ENCODE data around the gene ECHDC1.
"Not testable (repeated sequence)": the region's sequence is repeated elsewhere in the genome, so short reads cannot be mapped to it uniquely, and the experiment has no call there.

Gene ECHDC1

GRCh38 chr6:127342946-127343808, at the start of gene ECHDC1:
TSS of gene ECHDC1 (minus strand) at chr6:127343609. CDS start at chr6:127331028, 12,581 bp downstream.
- DNase-seq = peak; percentile 54

GRCh38 chr6:127392301-127392700, 48.9 kb upstream of the ECHDC1 start:
- no peak for DNase-seq

DNA sequence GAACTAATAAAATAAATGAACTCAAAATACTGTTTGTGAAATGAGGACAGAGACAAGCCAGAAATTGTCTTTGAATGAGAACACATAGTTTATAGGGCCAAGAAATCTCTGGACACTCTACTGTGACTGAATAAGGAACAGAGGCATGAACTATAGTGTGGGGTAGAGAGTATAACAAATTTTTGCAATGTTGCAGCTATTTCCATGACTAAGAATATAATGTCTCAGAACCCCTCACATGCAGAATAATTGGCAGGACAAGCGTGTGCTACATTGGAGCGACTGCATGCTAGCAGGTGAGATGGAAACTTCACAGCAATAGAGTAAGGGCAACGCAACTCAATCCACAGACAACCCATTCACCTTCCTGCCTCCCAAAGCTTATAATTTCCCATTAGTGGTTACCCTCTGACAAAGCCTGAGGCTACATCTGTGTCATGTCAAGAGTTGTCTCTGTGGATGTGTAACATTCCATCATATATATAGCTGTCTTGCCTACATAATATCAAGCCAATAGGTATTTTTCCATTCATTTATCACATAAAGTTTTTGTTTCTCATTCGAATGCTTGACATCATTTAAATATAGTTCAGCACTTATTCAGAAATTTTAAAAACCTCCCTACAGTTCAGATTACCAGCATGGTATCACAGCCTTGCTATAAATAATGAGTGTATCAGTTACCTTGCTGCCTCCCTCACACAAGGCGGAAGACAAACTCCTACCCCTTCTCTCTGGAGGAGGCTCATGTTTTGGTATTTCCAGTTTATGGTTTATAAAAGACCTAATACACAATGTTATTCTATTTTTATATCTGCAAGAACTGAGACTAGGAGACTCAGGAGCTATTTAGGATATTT, 47.9 kb upstream of the ECHDC1 start:
- no peak for DNase-seq

DNA sequence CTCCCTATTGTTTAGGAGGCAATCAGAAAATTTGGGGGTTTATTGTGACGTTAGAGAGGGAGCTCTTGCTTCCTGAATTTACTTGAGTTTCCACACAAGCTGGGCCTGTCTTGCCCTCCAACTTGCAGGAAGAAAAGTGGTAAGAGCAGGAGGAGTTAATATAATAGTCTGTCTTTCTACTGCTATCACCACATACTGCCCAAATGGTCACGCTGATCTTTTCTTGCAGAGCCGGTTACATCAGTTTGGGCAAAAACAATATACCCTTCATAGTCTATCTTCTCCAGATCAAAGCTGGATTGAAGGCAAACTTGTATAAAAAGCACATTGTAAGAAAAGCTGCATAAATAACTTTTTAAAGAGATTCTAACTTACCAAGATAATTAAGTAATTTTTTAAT, 46.3 kb upstream of the ECHDC1 start:
- no peak for DNase-seq

DNA sequence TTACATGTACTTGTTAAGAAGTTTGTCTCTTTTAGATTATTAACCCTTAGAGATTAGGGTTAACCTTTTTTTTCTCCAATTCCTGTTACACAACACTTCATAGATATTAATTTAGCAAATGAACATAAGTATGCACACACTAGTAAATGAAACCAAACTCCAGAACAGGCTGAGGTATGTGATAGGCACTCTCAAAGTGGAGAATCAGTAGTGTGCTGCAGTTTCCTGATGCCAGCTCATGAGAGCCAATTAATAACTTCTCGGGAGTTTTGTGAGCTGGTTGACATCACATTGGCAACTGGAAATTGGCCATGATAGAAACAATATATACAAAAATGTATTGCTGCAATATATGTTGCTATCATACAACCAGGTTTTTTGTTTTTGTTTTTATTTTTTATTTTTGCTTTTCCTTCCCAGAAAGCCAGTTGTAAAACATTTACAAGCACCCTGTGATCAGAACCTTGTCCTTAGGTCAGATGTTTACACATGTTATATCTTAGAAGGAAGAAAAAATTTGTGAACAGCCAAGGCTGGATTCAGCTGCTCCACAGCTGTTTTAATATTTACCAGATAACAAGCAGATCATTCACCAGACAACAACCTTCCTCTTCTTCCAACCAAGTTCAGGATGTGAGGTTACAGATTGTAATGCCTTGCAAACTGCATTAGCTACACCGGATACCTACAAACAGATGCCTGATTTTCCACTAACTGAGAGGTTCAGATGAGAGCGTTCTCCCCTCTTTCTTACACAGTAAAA, 42.4 kb upstream of the ECHDC1 start:
- no peak for DNase-seq

DNA sequence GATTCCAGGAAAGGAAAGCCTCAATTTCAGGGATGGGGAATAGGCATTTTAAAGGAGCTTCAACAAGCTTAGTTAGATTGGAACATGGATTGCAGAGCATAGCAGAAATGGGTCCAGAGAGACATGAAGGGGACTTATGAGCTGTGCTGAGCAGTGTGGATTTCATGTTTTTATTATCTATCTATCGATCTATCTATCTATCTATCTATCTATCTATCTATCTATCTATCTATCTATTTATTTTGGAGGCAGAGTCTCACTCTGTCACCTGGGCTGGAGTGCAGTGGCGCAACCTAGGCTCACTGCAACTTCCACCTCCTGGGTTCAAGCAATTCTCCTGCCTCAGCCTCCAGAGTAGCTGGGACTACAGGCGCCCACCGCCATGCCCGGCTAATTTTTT, 41.4 kb upstream of the ECHDC1 start:
- not testable (repeated sequence) for DNase-seq

GRCh38 chr6:127383988-127384387, 40.6 kb upstream of the ECHDC1 start:
- DNase-seq = peak; percentile 14

- DNase-seq = no peak
Measured at GRCh38 chr6:127382413-127382812, 39.0 kb upstream of the ECHDC1 start.

- no peak for DNase-seq
Measured at GRCh38 chr6:127381384-127381783, 38.0 kb upstream of the ECHDC1 start.

- no peak for DNase-seq
Measured at GRCh38 chr6:127376685-127377084, 33.3 kb upstream of the ECHDC1 start.

DNA sequence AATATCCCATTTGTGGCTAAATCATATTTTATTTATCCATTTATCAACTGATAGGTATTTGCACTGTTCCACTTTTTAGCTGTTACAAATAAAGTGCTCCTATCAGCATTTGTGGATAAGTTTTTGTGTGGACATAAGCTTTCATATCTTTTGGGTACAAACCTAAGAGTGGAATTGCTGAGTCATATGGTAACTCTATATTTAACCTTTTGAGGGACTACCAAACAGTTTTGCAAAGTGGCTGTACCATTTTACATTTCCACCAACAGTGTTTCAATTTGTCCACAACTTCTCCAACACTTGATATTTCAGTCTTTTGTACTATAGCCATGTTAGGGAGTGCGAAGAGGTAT, 23.6 kb upstream of the ECHDC1 start:
- DNase-seq = no peak

- no peak for DNase-seq
Measured at GRCh38 chr6:127366282-127367022, 23.0 kb upstream of the ECHDC1 start.

DNA sequence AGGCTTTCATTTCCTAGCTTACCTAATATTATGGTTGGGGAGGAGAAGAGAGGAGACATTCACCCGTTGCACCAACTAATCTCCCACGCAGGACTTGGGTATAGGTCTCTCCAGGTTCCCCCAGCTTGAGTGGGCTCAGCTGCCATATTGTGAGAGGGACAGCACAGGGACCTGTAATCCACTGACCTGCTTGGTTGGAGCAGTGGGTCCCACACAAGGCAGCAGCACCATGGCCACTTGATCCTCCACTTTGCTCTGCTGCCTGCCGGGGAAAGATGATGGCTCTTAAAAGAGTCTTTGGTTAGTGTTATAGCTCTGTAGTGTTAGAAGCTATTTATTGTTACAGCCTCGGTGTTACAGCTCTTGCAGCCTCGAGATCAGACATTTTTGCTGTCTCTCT, 22.5 kb upstream of the ECHDC1 start:
- no peak for DNase-seq

DNA sequence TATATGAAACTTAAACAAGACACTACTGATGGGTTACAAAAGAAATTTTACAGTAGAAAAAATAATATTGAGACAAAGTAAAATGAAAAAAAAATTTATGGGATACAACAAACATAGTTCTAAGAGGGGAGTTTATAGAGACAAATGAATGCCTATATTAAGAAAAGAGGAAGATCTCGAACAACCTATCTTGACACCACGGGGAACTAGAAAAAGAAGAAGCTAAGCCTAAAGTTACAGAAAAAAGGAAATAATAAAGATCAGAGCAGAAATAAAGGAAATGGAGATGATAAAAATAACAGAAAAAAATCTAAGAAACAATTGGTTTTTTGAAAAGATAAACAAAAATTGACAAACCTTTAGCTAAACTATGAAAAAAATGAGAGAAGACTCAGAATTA, 9.1 kb upstream of the ECHDC1 start:
- DNase-seq = no peak

DNA sequence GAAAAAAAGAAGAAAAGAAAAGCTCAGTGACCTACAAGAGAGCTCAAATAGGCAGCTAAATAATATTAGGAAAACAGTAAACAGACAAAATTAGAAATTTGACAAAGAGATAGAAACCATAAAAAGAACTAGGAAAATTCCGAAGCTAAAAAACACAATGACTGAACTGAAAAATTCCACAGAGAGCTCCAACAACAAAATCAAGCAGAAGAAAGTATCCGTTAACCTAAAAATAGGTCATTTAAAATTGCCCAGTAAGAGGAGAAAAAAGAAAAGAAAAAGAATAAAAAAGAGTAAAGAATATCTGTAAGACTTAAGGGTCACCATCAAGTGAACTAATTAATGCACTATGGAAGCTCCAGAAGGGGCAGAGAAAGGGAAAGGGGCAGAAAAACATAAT, 6.6 kb upstream of the ECHDC1 start:
- DNase-seq = no peak

- no peak for DNase-seq
Measured at GRCh38 chr6:127348028-127348661, 4.7 kb upstream of the ECHDC1 start.

DNA sequence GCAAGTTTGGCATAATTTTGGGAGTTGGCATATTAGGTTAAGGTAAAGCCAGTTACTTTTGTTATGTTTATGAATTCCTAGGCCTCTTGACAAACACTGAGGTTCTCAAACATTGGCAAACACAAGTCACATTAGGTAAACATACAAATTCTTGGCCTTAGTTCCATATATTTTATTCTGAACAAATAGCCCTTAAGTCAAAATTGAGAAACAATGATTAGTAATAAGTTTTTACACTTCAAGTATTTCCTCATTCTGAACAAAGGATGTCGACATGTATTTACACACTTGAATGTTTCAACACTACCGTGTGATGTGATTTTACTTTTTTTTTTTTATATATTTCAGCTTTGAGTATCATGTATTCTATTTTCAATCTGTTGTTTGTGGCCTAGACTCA, 3.8 kb upstream of the ECHDC1 start:
- no peak for DNase-seq

- DNase-seq = no peak
Measured at GRCh38 chr6:127345521-127345920, 2.1 kb upstream of the ECHDC1 start.

- peak; percentile 41 for DNase-seq
Measured at GRCh38 chr6:127343809-127344659, 625 bp upstream of the ECHDC1 start.

- DNase-seq = peak; percentile 39
Measured at GRCh38 chr6:127342296-127342945, 988 bp downstream of the ECHDC1 start.
